ENCODE measurements around the gene TRPV3.

DNA sequence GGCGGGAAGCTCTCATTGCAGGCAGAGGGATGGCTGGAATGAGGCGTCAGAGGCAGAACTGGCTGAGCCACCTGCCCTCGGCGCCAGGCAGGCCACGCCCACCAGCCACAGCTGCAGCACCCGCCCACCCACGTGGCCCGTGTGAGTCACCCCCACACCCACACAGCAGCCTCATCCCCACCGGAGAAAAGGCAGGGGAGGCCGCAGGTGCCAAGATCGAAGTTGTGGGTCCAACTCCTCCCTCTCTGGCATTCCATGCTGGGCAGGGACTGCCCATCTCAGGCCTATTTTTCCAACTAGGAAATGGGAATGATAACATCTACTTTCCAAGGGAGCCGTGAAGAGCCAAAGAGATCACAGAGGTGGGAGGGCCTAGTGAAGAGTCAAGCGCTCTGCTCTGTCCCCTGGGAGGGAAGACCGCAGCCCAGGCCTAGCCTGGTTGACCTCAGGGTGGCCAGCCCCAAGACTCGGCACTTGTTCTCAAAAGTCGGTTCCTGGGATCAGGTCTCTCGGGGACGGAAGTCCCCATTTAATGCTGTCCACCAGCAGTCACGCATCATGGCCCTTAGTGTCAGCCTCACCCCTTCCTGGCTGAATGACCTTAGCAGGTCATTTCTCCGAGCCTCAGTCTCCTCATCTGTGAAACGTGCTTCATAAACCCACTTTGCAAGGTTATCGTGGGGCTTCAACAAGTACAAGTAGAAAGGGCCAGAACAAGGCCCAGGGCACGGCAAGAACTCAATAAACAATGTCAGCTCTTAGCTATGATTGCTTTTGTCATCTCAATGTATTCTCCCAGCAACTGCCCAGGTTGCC, at the start of gene TRPV3:
- TF ChIP-seq, protein P1, sequence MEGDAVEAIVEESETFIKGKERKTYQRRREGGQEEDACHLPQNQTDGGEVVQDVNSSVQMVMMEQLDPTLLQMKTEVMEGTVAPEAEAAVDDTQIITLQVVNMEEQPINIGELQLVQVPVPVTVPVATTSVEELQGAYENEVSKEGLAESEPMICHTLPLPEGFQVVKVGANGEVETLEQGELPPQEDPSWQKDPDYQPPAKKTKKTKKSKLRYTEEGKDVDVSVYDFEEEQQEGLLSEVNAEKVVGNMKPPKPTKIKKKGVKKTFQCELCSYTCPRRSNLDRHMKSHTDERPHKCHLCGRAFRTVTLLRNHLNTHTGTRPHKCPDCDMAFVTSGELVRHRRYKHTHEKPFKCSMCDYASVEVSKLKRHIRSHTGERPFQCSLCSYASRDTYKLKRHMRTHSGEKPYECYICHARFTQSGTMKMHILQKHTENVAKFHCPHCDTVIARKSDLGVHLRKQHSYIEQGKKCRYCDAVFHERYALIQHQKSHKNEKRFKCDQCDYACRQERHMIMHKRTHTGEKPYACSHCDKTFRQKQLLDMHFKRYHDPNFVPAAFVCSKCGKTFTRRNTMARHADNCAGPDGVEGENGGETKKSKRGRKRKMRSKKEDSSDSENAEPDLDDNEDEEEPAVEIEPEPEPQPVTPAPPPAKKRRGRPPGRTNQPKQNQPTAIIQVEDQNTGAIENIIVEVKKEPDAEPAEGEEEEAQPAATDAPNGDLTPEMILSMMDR (IDR thresholded peaks at IDR 0.05), result no peak
- TF ChIP-seq POLR2A (IDR thresholded peaks at IDR 0.05), result no peak
